Measurements from ENCODE around the gene ADRB2. TPM values are rescaled to one million over a fixed set of nuclear protein-coding genes. Genes with fewer than 3 reads are reported as not detected.

The ADRB2 gene
- total and polyA plus RNA-seq, 8 donors = 0.37 to 20.4 (median 4.2) TPM; not detected in 1

DNA sequence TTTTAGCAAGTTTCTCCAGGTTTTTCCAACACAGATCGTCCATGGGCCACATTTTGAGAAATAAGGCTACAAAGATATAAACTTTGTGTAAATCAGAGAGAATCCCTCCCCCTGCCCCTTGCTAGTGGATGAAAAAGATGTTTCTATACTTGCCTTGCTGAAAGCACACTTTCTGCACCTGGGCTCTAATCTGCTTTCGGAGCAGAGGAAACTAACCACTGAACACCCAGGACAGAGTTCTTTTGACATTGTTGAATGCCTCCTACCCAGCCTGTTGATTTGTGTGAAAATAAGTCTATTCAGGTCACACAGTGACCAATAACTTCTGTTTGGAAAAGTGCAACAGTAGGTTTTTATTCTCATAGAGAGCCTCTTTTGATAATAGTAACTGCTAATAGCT, 7.5 kb downstream of the ADRB2 start:
- Histone ChIP-seq H3K4me3 (peak overlapping the region in 1 of 4 donors; percentile 9), H3K27me3 (no peaks in the 10 kb centered on the region), H3K9me3 (no peaks in the 10 kb centered on the region), H3K27ac (peak overlapping the region in 1 of 5 donors; percentile 53), H3K4me1 (peaks cover 0 to 58% (median 11%) of the 10 kb centered on the region in 4 donors), H3K36me3 (no peaks in the 10 kb centered on the region)
- intact Hi-C loops (cut with DNase I; ENCODE audit: low total_unique reads) = no loop called here
- TF ChIP-seq, protein P1, sequence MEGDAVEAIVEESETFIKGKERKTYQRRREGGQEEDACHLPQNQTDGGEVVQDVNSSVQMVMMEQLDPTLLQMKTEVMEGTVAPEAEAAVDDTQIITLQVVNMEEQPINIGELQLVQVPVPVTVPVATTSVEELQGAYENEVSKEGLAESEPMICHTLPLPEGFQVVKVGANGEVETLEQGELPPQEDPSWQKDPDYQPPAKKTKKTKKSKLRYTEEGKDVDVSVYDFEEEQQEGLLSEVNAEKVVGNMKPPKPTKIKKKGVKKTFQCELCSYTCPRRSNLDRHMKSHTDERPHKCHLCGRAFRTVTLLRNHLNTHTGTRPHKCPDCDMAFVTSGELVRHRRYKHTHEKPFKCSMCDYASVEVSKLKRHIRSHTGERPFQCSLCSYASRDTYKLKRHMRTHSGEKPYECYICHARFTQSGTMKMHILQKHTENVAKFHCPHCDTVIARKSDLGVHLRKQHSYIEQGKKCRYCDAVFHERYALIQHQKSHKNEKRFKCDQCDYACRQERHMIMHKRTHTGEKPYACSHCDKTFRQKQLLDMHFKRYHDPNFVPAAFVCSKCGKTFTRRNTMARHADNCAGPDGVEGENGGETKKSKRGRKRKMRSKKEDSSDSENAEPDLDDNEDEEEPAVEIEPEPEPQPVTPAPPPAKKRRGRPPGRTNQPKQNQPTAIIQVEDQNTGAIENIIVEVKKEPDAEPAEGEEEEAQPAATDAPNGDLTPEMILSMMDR (IDR thresholded peaks at IDR 0.05) = no peak
- TF ChIP-seq POLR2AphosphoS5 (IDR thresholded peaks at IDR 0.05) (no peak), POLR2A (IDR thresholded peaks at IDR 0.05) (no peak), EP300 (IDR thresholded peaks at IDR 0.05) (no peak)
- DNase-seq = no peak
- 68 to 88% (median 80%) methylated on average over 2 of the region's 2 CpGs for WGBS, 5 donors

DNA sequence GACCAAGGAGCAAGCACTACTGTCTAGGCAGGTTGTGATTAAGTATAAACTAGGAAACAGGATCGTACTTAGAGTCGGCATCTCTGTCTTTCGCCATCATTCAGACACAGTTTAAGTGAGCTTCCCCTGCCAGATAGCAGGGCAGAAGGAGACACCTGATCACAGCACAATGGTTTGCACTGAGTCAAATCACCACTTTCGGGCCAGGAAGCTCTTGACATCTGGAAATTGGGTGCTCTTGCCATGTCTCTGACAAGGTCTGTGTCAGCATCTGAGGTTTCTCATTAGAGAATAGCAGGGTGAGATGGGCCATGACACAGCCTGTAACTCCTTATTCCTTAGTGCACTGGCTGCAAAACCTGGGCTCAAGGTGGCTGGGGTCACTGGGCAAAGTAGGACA, 8.3 kb downstream of the ADRB2 start:
- H3K9me3 ChIP-seq = no peaks in the 10 kb centered on the region
- no peaks in the 10 kb centered on the region for H3K27me3 ChIP-seq
- 67 to 96% (median 93%) methylated on average over 4 of the region's 4 CpGs for WGBS, 5 donors
- H3K36me3 ChIP-seq = no peaks in the 10 kb centered on the region
- H3K4me1 ChIP-seq = peaks cover 0 to 51% (median 8%) of the 10 kb centered on the region in 4 donors
- peak overlapping the region in 1 of 5 donors; percentile 53 for H3K27ac ChIP-seq
- DNase-seq = no peak
- intact Hi-C loops (cut with DNase I; ENCODE audit: low total_unique reads) = no loop called here
- H3K4me3 ChIP-seq = peak overlapping the region in 1 of 4 donors; percentile 9
- TF ChIP-seq POLR2AphosphoS5 (IDR thresholded peaks at IDR 0.05) (no peak), EP300 (IDR thresholded peaks at IDR 0.05) (no peak), POLR2A (IDR thresholded peaks at IDR 0.05) (no peak)
- TF ChIP-seq, protein P1 (IDR thresholded peaks at IDR 0.05) = no peak

DNA sequence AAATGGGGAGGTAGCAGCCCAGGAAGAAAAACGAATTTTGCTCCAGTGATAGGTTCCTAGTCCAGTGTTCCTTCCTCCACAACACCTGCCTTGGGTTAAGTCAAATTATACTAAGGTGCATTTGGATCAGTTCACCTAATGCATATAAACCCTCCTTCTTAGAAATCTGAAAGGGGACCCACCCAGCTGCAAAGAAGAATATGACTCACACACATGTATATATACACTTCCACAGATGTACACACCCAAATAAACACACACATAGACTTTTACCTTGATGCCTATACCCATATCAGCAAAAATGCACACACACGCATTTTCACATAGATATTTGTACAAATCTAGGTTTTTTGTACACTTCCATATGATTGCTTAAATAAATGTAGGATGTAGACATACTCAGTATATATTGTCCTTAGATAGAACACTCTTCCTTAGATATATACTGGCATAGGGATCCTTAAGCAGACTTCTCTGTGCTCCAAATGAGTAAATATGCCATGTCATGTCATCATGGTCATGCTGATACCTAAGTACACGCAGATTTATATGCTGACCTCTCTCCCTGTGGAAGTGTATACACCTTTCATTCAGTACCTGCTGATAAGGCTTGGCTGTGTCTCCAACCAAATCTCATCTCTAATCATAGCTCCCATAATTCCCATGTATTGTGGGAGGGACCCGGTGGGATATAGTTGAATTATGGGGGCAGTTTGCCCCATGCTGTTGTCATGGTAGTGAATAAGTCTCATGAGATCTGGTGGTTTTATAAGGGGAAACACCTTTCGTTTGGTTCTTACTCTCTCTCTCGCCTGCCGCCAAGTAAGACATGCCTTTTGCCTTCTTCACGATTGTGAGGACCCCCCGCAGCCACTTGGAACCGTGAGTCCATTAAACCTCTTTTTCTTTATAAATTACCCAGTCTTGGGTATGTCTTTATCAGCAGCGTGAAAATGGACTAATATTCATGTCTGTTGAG, 10.2 kb downstream of the ADRB2 start:
- Histone ChIP-seq H3K36me3 (no peaks in the 10 kb centered on the region), H3K4me1 (peaks cover 0 to 32% (median 5%) of the 10 kb centered on the region in 4 donors), H3K4me3 (no peak overlapping the region), H3K9me3 (no peaks in the 10 kb centered on the region), H3K27ac (peak overlapping the region in 3 of 5 donors; percentile 48 to 81 (median 56)), H3K27me3 (no peaks in the 10 kb centered on the region)
- 62 to 79% (median 71%) methylated on average over 11 of the region's 11 CpGs for WGBS, 5 donors
- peak in 1 of 2 donors; percentile 43 for DNase-seq
- TF ChIP-seq POLR2AphosphoS5 (IDR thresholded peaks at IDR 0.05) = no peak
- no peak for TF ChIP-seq EP300 (IDR thresholded peaks at IDR 0.05)
- intact Hi-C loops (cut with DNase I; ENCODE audit: low total_unique reads) = no loop called here

DNA sequence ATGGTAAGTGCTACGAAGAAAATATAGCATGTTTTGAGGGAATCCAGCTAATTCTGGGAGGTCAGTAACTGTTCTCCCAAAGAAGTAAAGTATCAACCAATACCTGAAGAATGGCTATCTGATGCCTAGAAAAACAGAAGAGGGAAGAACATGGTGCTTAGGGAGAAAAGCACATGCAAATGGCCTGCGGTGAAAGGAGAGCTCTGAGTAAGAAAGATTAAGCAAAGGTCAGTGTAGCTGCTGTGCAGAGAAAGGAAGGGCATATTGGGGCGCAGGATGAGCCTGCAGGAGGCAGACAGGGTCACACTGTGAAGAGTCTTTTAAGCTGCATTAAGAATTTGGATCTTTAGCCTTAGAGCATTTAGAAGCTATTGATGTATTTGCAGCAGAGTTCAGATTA, 11.0 kb downstream of the ADRB2 start:
- TF ChIP-seq, protein P1 (IDR thresholded peaks at IDR 0.05) = no peak
- H3K27ac ChIP-seq = no peak overlapping the region
- H3K4me1 ChIP-seq = peaks cover 0 to 31% (median 7%) of the 10 kb centered on the region in 4 donors
- DNase-seq = no peak
- intact Hi-C loops (cut with DNase I; ENCODE audit: low total_unique reads) = no loop called here
- no peaks in the 10 kb centered on the region for H3K27me3 ChIP-seq
- no peaks in the 10 kb centered on the region for H3K36me3 ChIP-seq
- no peaks in the 10 kb centered on the region for H3K9me3 ChIP-seq
- WGBS, 5 donors = 92 to 99% (median 97%) methylated on average over 3 of the region's 3 CpGs
- H3K4me3 ChIP-seq = no peak overlapping the region

DNA sequence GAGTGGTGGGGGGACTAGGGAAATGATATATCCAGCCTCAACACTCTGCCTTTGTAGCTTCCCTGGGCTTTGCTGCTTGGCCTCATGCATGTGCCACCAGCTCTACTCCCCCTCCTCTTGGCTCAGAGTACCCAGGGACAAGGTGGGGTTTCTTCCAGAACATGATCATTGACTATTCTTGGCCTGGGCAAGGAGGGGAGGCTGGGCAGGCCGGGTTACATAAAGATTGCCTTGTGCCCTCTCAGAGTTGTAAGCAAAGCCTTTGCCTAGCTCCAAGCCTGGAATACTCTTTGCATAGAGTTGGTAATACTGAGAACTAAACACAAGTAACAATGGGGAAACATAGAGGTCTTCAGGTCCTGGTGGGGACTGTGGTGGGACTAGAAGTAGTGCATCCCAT, 11.9 kb downstream of the ADRB2 start:
- intact Hi-C loops (cut with DNase I; ENCODE audit: low total_unique reads) = no loop called here
- H3K27ac ChIP-seq = no peak overlapping the region
- no peaks in the 10 kb centered on the region for H3K9me3 ChIP-seq
- H3K36me3 ChIP-seq = no peaks in the 10 kb centered on the region
- no peaks in the 10 kb centered on the region for H3K27me3 ChIP-seq
- WGBS, 5 donors = 70 to 90% (median 83%) methylated on average over 1 of the region's 1 CpG
- peaks cover 0 to 29% (median 10%) of the 10 kb centered on the region in 4 donors for H3K4me1 ChIP-seq
- TF ChIP-seq POLR2AphosphoS5 (IDR thresholded peaks at IDR 0.05) (no peak), POLR2A (IDR thresholded peaks at IDR 0.05) (no peak), EP300 (IDR thresholded peaks at IDR 0.05) (no peak)
- TF ChIP-seq, protein P1 (IDR thresholded peaks at IDR 0.05) = no peak
- no peak for DNase-seq
- no peak overlapping the region for H3K4me3 ChIP-seq

All from stomach (tissue), 9 donors.